Suprapubic skin (tissue), 4 donors: ENCODE measurements around the gene UNCX. TPM values are rescaled to one million over a fixed set of nuclear protein-coding genes. Genes with fewer than 3 reads are reported as not detected.

Source experiments
- DNase-seq, 2 donors: peaks; one replicate each; pipeline ENCODE4 v3.0.0-alpha.2; 2019; ENCODE audit warnings: low spot score in 2 of 2
- H3K27ac ChIP-seq: fragments of 200-600 bp; sonication (generic); one replicate; pipeline ENCODE4 v1.5.1; 2019
- H3K27me3 ChIP-seq: fragments of 200-600 bp; sonication (generic); one replicate; pipeline ENCODE4 v1.5.1; 2019
- H3K36me3 ChIP-seq: fragments of 200-600 bp; sonication (generic); one replicate; pipeline ENCODE4 v1.5.1; 2019
- H3K4me1 ChIP-seq: fragments of 200-600 bp; sonication (generic); one replicate; pipeline ENCODE4 v1.5.1; 2019
- H3K4me3 ChIP-seq: fragments of 200-600 bp; sonication (generic); one replicate; pipeline ENCODE4 v1.5.1; 2019; ENCODE audit warnings: mild to moderate bottlenecking
- H3K9me3 ChIP-seq: fragments of 200-600 bp; sonication (generic); one replicate; pipeline ENCODE4 v1.5.1; 2019
- CTCF ChIP-seq, 2 donors: fragments of 200-600 bp in 1 of 2; fragments of 450-650 bp in 1 of 2; sonication (generic) in 1 of 2; IDR thresholded peaks; one replicate each; pipeline ENCODE4 v1.5.1; 2016 to 2019; ENCODE audit warnings: antibody characterized with exemption in 2 of 2, mild to moderate bottlenecking in 1 of 2, moderate library complexity in 1 of 2
- EP300 ChIP-seq: sonication (generic); formaldehyde crosslinking; IDR thresholded peaks from one replicate; pipeline ENCODE4 v1.6.1; 2017; ENCODE audit warnings: antibody characterized with exemption
- POLR2A ChIP-seq, 2 donors: fragments of 450-650 bp; IDR thresholded peaks; one replicate each; pipeline ENCODE4 v1.6.1; 2017; ENCODE audit warnings: antibody characterized with exemption in 2 of 2, mild to moderate bottlenecking in 2 of 2, moderate library complexity in 2 of 2
- POLR2AphosphoS5 ChIP-seq, 3 donors: sonication (generic); formaldehyde crosslinking; IDR thresholded peaks; one replicate each; pipeline ENCODE4 v1.6.1; 2017; ENCODE audit warnings: antibody characterized with exemption in 3 of 3
- WGBS: methylation state at CpG from one replicate; pipeline ENCODE4 v1.1.5; 2018; 5-methylcytosine and 5-hydroxymethylcytosine counted together
- total RNA-seq, 4 donors: library from RNA; depleted of rRNA; stranded (reverse); fragments of >200 nt; gene quantifications; one replicate each; pipeline ENCODE4 v1.1.0, GENCODE V29; 2016

The UNCX gene
- total RNA-seq, 4 donors from 2014 or later: not detected

- Histone ChIP-seq H3K27ac (no peak overlapping the region), H3K9me3 (no peaks in the 10 kb centered on the region), H3K4me3 (no peak overlapping the region), H3K36me3 (no peaks in the 10 kb centered on the region), H3K27me3 (peaks cover 100% of the 10 kb centered on the region), H3K4me1 (peaks cover 29% of the 10 kb centered on the region)
- DNase-seq: no peak
- WGBS: 57% methylated on average over 14 of the region's 14 CpGs
- TF ChIP-seq CTCF (IDR thresholded peaks at IDR 0.05) (no peak), POLR2A (IDR thresholded peaks at IDR 0.05) (no peak), POLR2AphosphoS5 (IDR thresholded peaks at IDR 0.05) (no peak), EP300 (no peak)
Measured at GRCh38 chr7:1244700-1245523, 12.2 kb downstream of the UNCX start.

GRCh38 chr7:1245524-1246050 is 12.9 kb downstream of the UNCX start:
- TF ChIP-seq POLR2AphosphoS5 (IDR thresholded peaks at IDR 0.05) (no peak), EP300 (no peak), CTCF (IDR thresholded peaks at IDR 0.05) (no peak), POLR2A (IDR thresholded peaks at IDR 0.05) (no peak)
- no peaks in the 10 kb centered on the region for H3K9me3 ChIP-seq
- WGBS: 34% methylated on average over 10 of the region's 12 CpGs
- no peak overlapping the region for H3K4me3 ChIP-seq
- DNase-seq: no peak
- peaks cover 100% of the 10 kb centered on the region for H3K27me3 ChIP-seq
- H3K4me1 ChIP-seq: peaks cover 29% of the 10 kb centered on the region
- H3K36me3 ChIP-seq: no peaks in the 10 kb centered on the region
- H3K27ac ChIP-seq: no peak overlapping the region

GRCh38 chr7:1246160-1246870 is 13.6 kb downstream of the UNCX start:
- no peaks in the 10 kb centered on the region for H3K9me3 ChIP-seq
- H3K4me3 ChIP-seq: no peak overlapping the region
- no peak for DNase-seq
- TF ChIP-seq POLR2A (IDR thresholded peaks at IDR 0.05) (no peak), CTCF (IDR thresholded peaks at IDR 0.05) (no peak), POLR2AphosphoS5 (IDR thresholded peaks at IDR 0.05) (no peak), EP300 (no peak)
- H3K4me1 ChIP-seq: peaks cover 24% of the 10 kb centered on the region
- WGBS: 26% methylated on average over 40 of the region's 48 CpGs
- no peaks in the 10 kb centered on the region for H3K36me3 ChIP-seq
- H3K27ac ChIP-seq: no peak overlapping the region
- peaks cover 100% of the 10 kb centered on the region for H3K27me3 ChIP-seq

GRCh38 chr7:1246871-1247526 is 14.3 kb downstream of the UNCX start:
- H3K36me3 ChIP-seq: no peaks in the 10 kb centered on the region
- H3K27me3 ChIP-seq: peaks cover 100% of the 10 kb centered on the region
- TF ChIP-seq POLR2A (IDR thresholded peaks at IDR 0.05): no peak
- TF ChIP-seq POLR2AphosphoS5 (IDR thresholded peaks at IDR 0.05): no peak
- no peak for TF ChIP-seq EP300
- TF ChIP-seq CTCF (IDR thresholded peaks at IDR 0.05): no peak
- DNase-seq: no peak
- H3K4me3 ChIP-seq: no peak overlapping the region
- H3K4me1 ChIP-seq: peaks cover 23% of the 10 kb centered on the region
- 7% methylated on average over 22 of the region's 68 CpGs for WGBS
- H3K27ac ChIP-seq: no peak overlapping the region
- H3K9me3 ChIP-seq: no peaks in the 10 kb centered on the region
